Measurements from ENCODE around the gene GIMAP6. TPM values are rescaled to one million over a fixed set of nuclear protein-coding genes. Genes with fewer than 3 reads are reported as not detected.

Gene GIMAP6
- total RNA-seq, 1 experiment from 2014 or later: 0.13 TPM

DNA sequence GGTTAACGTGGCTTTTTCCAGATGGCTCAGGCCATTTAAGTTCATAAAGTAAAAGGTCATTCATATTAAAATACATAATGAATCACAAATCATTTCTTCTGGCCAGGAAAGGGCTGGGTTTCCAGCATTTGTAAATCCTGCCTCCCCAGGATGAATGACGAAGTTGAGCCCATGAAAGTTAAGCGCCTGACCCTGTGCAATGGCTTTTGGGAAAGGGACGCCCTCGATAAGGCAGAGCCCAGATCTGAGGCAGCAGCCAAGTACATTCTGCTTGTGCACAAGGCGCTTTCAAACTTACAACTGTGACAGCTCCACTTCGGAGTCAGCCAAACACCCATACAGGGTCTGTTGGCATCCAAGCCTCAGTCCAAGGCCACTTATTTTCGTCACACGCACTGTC is 2.8 kb downstream of the GIMAP6 start:
- H3K36me3 Mint-ChIP-seq: no peaks in the 10 kb centered on the region
- TF ChIP-seq, protein P1, sequence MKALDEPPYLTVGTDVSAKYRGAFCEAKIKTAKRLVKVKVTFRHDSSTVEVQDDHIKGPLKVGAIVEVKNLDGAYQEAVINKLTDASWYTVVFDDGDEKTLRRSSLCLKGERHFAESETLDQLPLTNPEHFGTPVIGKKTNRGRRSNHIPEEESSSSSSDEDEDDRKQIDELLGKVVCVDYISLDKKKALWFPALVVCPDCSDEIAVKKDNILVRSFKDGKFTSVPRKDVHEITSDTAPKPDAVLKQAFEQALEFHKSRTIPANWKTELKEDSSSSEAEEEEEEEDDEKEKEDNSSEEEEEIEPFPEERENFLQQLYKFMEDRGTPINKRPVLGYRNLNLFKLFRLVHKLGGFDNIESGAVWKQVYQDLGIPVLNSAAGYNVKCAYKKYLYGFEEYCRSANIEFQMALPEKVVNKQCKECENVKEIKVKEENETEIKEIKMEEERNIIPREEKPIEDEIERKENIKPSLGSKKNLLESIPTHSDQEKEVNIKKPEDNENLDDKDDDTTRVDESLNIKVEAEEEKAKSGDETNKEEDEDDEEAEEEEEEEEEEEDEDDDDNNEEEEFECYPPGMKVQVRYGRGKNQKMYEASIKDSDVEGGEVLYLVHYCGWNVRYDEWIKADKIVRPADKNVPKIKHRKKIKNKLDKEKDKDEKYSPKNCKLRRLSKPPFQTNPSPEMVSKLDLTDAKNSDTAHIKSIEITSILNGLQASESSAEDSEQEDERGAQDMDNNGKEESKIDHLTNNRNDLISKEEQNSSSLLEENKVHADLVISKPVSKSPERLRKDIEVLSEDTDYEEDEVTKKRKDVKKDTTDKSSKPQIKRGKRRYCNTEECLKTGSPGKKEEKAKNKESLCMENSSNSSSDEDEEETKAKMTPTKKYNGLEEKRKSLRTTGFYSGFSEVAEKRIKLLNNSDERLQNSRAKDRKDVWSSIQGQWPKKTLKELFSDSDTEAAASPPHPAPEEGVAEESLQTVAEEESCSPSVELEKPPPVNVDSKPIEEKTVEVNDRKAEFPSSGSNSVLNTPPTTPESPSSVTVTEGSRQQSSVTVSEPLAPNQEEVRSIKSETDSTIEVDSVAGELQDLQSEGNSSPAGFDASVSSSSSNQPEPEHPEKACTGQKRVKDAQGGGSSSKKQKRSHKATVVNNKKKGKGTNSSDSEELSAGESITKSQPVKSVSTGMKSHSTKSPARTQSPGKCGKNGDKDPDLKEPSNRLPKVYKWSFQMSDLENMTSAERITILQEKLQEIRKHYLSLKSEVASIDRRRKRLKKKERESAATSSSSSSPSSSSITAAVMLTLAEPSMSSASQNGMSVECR (CRISPR knock-in tag; IDR thresholded peaks at IDR 0.05; ENCODE audit: borderline replicate concordance): no peak
- TF ChIP-seq NR2C2 (CRISPR knock-in tag; IDR thresholded peaks at IDR 0.05): no peak
- no peak for TF ChIP-seq ZNF138 (CRISPR knock-in tag; conservative IDR thresholded peaks at IDR 0.05)
- TF ChIP-seq ZMAT4 (CRISPR knock-in tag; IDR thresholded peaks at IDR 0.05): no peak
- TF ChIP-seq ZNF232 (CRISPR knock-in tag; IDR thresholded peaks at IDR 0.05): no peak
- TF ChIP-seq, protein P2, sequence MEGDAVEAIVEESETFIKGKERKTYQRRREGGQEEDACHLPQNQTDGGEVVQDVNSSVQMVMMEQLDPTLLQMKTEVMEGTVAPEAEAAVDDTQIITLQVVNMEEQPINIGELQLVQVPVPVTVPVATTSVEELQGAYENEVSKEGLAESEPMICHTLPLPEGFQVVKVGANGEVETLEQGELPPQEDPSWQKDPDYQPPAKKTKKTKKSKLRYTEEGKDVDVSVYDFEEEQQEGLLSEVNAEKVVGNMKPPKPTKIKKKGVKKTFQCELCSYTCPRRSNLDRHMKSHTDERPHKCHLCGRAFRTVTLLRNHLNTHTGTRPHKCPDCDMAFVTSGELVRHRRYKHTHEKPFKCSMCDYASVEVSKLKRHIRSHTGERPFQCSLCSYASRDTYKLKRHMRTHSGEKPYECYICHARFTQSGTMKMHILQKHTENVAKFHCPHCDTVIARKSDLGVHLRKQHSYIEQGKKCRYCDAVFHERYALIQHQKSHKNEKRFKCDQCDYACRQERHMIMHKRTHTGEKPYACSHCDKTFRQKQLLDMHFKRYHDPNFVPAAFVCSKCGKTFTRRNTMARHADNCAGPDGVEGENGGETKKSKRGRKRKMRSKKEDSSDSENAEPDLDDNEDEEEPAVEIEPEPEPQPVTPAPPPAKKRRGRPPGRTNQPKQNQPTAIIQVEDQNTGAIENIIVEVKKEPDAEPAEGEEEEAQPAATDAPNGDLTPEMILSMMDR (IDR thresholded peaks at IDR 0.05): no peak
- TF ChIP-seq EMX1 (CRISPR knock-in tag; IDR thresholded peaks at IDR 0.05): no peak
- TF ChIP-seq ETV6 (CRISPR knock-in tag; IDR thresholded peaks at IDR 0.05): no peak
- no peak for TF ChIP-seq ZNF121 (CRISPR knock-in tag; IDR thresholded peaks at IDR 0.05)
- no peak for TF ChIP-seq HMGA2 (CRISPR knock-in tag; IDR thresholded peaks at IDR 0.05)
- no peak for TF ChIP-seq FOXP1 (CRISPR knock-in tag; IDR thresholded peaks at IDR 0.05; ENCODE audit: borderline replicate concordance)
- no peak for TF ChIP-seq TP53 (CRISPR knock-in tag; IDR thresholded peaks at IDR 0.05)
- TF ChIP-seq GABPB1 (CRISPR knock-in tag; IDR thresholded peaks at IDR 0.05): no peak
- no peak for TF ChIP-seq NR3C1 (CRISPR knock-in tag; conservative IDR thresholded peaks at IDR 0.05; ENCODE audit: low read depth)
- no peak for TF ChIP-seq TCF7 (CRISPR knock-in tag; IDR thresholded peaks at IDR 0.05; ENCODE audit: low read depth)
- TF ChIP-seq, protein P3, sequence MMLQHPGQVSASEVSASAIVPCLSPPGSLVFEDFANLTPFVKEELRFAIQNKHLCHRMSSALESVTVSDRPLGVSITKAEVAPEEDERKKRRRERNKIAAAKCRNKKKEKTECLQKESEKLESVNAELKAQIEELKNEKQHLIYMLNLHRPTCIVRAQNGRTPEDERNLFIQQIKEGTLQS (CRISPR knock-in tag; conservative IDR thresholded peaks at IDR 0.05): no peak
- TF ChIP-seq MXD4 (CRISPR knock-in tag; IDR thresholded peaks at IDR 0.05; ENCODE audit: borderline replicate concordance): no peak
- H3K4me3 Mint-ChIP-seq: no peak overlapping the region
- DNase-seq (ENCODE audit: low spot score) (no peak), ATAC-seq (no peak)
- no peaks in the 10 kb centered on the region for H3K4me1 Mint-ChIP-seq
- POLR2A ChIA-PET: interaction anchor here (0.6 to 0.7 kb wide), 2 partner anchors 8 to 284 kb away, joined by 3 to 4 read pairs; no protein-coding TSS in a partner anchor
- peaks cover 13% of the 10 kb centered on the region for H3K9me3 Mint-ChIP-seq
- H3K27ac Mint-ChIP-seq: no peak overlapping the region
- CTCF ChIA-PET: interaction anchor here (1.2 kb wide), 1 partner anchor 180 kb away, joined by 4 read pairs; no protein-coding TSS in a partner anchor
- peaks cover 28% of the 10 kb centered on the region for H3K27me3 Mint-ChIP-seq (ENCODE audit: low read depth)

- Mint-ChIP-seq H3K9me3 (peaks cover 9% of the 10 kb centered on the region), H3K4me1 (no peaks in the 10 kb centered on the region), H3K27me3 (ENCODE audit: low read depth) (peaks cover 34% of the 10 kb centered on the region), H3K27ac (no peak overlapping the region), H3K36me3 (no peaks in the 10 kb centered on the region), H3K4me3 (no peak overlapping the region)
- ATAC-seq (no peak), DNase-seq (ENCODE audit: low spot score) (no peak)
- POLR2A ChIA-PET: no interaction called here
- TF ChIP-seq GRHL2 (CRISPR knock-in tag; IDR thresholded peaks at IDR 0.05; ENCODE audit: insufficient replicate concordance, severe bottlenecking): no peak
- TF ChIP-seq, protein P4, sequence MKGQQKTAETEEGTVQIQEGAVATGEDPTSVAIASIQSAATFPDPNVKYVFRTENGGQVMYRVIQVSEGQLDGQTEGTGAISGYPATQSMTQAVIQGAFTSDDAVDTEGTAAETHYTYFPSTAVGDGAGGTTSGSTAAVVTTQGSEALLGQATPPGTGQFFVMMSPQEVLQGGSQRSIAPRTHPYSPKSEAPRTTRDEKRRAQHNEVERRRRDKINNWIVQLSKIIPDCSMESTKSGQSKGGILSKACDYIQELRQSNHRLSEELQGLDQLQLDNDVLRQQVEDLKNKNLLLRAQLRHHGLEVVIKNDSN (CRISPR knock-in tag; IDR thresholded peaks at IDR 0.05): no peak
- TF ChIP-seq ZNF396 (CRISPR knock-in tag; IDR thresholded peaks at IDR 0.05; ENCODE audit: borderline replicate concordance): no peak
- no peak for TF ChIP-seq ATF1 (CRISPR knock-in tag; IDR thresholded peaks at IDR 0.05)
- no peak for TF ChIP-seq PRDM15 (CRISPR knock-in tag; IDR thresholded peaks at IDR 0.05)
- no peak for TF ChIP-seq CDX4 (CRISPR knock-in tag; IDR thresholded peaks at IDR 0.05; ENCODE audit: borderline replicate concordance)
- CTCF ChIA-PET: no interaction called here
Observed at GRCh38 chr7:150627959-150628358, 4.2 kb downstream of the GIMAP6 start.
